HuH-7 (cell line): Measurements from ENCODE around the gene CHRDL1.

Source experiments
- DNase-seq: peaks from one replicate; pipeline ENCODE4 v3.0.0; 2011; ENCODE audit warnings: low spot score

Gene CHRDL1

GRCh38 chrX:110743679-110744340 lies 51.8 kb downstream of the CHRDL1 start:
- no peak for DNase-seq

GRCh38 chrX:110741213-110741796 lies 54.3 kb downstream of the CHRDL1 start:
- no peak for DNase-seq

- no peak for DNase-seq
These were observed 60.6 kb downstream of the CHRDL1 start for GRCh38 chrX:110734894-110735541.

- DNase-seq, result no peak
These were observed 61.3 kb downstream of the CHRDL1 start for GRCh38 chrX:110734271-110734670.

GRCh38 chrX:110733166-110733565 lies 62.5 kb downstream of the CHRDL1 start:
- DNase-seq, result no peak

- DNase-seq, result no peak
These were observed 63.4 kb downstream of the CHRDL1 start for GRCh38 chrX:110732266-110732665.

GRCh38 chrX:110723844-110724243 lies 71.8 kb downstream of the CHRDL1 start:
- no peak for DNase-seq

- no peak for DNase-seq
These were observed 73.5 kb downstream of the CHRDL1 start for GRCh38 chrX:110722135-110722534.

- DNase-seq, result no peak
These were observed 82.0 kb downstream of the CHRDL1 start for GRCh38 chrX:110713666-110714065.

- no peak for DNase-seq
These were observed 89.2 kb downstream of the CHRDL1 start for GRCh38 chrX:110706446-110706845.

- no peak for DNase-seq
These were observed 92.0 kb downstream of the CHRDL1 start for GRCh38 chrX:110703641-110704040.

- DNase-seq, result no peak
These were observed 96.5 kb downstream of the CHRDL1 start for GRCh38 chrX:110699109-110699508.

GRCh38 chrX:110698696-110699095 lies 96.9 kb downstream of the CHRDL1 start:
- DNase-seq, result no peak

- no peak for DNase-seq
These were observed 102.8 kb downstream of the CHRDL1 start for GRCh38 chrX:110692866-110693265.

GRCh38 chrX:110691446-110691845 lies 104.2 kb downstream of the CHRDL1 start:
- DNase-seq, result no peak

GRCh38 chrX:110684653-110685052 lies 111.0 kb downstream of the CHRDL1 start:
- DNase-seq, result no peak

- DNase-seq, result no peak
These were observed 111.7 kb downstream of the CHRDL1 start for GRCh38 chrX:110683925-110684324.

GRCh38 chrX:110678591-110678990 lies 117.0 kb downstream of the CHRDL1 start:
- peak; percentile 3 for DNase-seq

- no peak for DNase-seq
These were observed 119.7 kb downstream of the CHRDL1 start for GRCh38 chrX:110675886-110676285.

- DNase-seq, result no peak
These were observed 124.4 kb downstream of the CHRDL1 start for GRCh38 chrX:110671068-110671803.

- DNase-seq, result no peak
These were observed 126.0 kb downstream of the CHRDL1 start for GRCh38 chrX:110669572-110669971.

- no peak for DNase-seq
These were observed 127.9 kb downstream of the CHRDL1 start for GRCh38 chrX:110667706-110668105.
